ENCODE data around the gene TRIP10. TPM values are rescaled to one million over a fixed set of nuclear protein-coding genes. Genes with fewer than 3 reads are reported as not detected.

TRIP10 gene
- total and polyA plus RNA-seq, 2 of the 13 experiments (the other 11 are each of a cell fraction or from before 2014, with no cell fraction given), result 32.5 to 33.2 TPM

GRCh38 chr19:6723108-6723618 is 16.3 kb upstream of the TRIP10 start (continued):
- no peak for TF ChIP-seq TRAFD1 (CRISPR knock-in tag; IDR thresholded peaks at IDR 0.05; ENCODE audit: borderline replicate concordance)
- no peak for TF ChIP-seq PBX3 (CRISPR knock-in tag; IDR thresholded peaks at IDR 0.05; ENCODE audit: borderline replicate concordance)
- TF ChIP-seq ZNF766 (CRISPR knock-in tag; IDR thresholded peaks at IDR 0.05; ENCODE audit: borderline replicate concordance), result peak; percentile 58; the same call in 1 of the 2 replicates
- TF ChIP-seq PRDM10 (CRISPR knock-in tag; IDR thresholded peaks at IDR 0.05; ENCODE audit: low read depth), result peak; percentile 90
- peak; percentile 34; the same call in 1 of the 2 replicates for TF ChIP-seq MYPOP (CRISPR knock-in tag; IDR thresholded peaks at IDR 0.05)
- TF ChIP-seq ZNF720 (CRISPR knock-in tag; IDR thresholded peaks at IDR 0.05), result no peak
- no peak for TF ChIP-seq REL (CRISPR knock-in tag; conservative IDR thresholded peaks at IDR 0.05)
- TF ChIP-seq HNRNPLL (IDR thresholded peaks at IDR 0.05; ENCODE audit: low read depth, low read length, poor library complexity, severe bottlenecking), result no peak
- TF ChIP-seq ZFP1 (CRISPR knock-in tag; IDR thresholded peaks at IDR 0.05), result no peak
- TF ChIP-seq SCMH1 (CRISPR knock-in tag; IDR thresholded peaks at IDR 0.05; ENCODE audit: borderline replicate concordance), result no peak
- TF ChIP-seq PLRG1 (conservative IDR thresholded peaks at IDR 0.05), result no peak
- peak; percentile 73; the same call in 1 of the 2 replicates for TF ChIP-seq SPEN (CRISPR knock-in tag; IDR thresholded peaks at IDR 0.05; ENCODE audit: low read depth)
- no peak for TF ChIP-seq ZBTB4 (CRISPR knock-in tag; IDR thresholded peaks at IDR 0.05; ENCODE audit: borderline replicate concordance)
- 0 out of 2 replicates have a peak, but pooled peaks have one; percentile 64 for TF ChIP-seq ZNF792 (CRISPR knock-in tag; IDR thresholded peaks at IDR 0.05)
- TF ChIP-seq BRCA1 (CRISPR knock-in tag; IDR thresholded peaks at IDR 0.05), result no peak
- TF ChIP-seq TAF1 (CRISPR knock-in tag; IDR thresholded peaks at IDR 0.05), result peak; percentile 45; the same call in 1 of the 2 replicates

All from HepG2 (cell line).